Tibial nerve (tissue), 3 donors: ENCODE data around the gene SEPTIN11.

ENCODE experiments used
- CTCF ChIP-seq, 5 experiments: fragments of 200-600 bp in 3 of 5; fragments of 450-650 bp in 2 of 5; sonication (generic) in 3 of 5; IDR thresholded peaks; one replicate each; pipeline ENCODE4 v1.5.1; 2016 to 2019; ENCODE audit warnings: antibody characterized with exemption in 5 of 5, mild to moderate bottlenecking in 3 of 5, moderate library complexity in 2 of 5
- POLR2A ChIP-seq, 2 donors: fragments of 450-650 bp; IDR thresholded peaks; one replicate each; pipeline ENCODE4 v1.6.1; 2017; ENCODE audit warnings: antibody characterized with exemption in 2 of 2, mild to moderate bottlenecking in 2 of 2, moderate library complexity in 2 of 2

- TF ChIP-seq CTCF (IDR thresholded peaks at IDR 0.05) (no peak), POLR2A (IDR thresholded peaks at IDR 0.05) (no peak)
Observed at GRCh38 chr4:76969941-76970529, 20.5 kb downstream of the SEPTIN11 start.
